Measurements from ENCODE around the gene RNF217. TPM values are rescaled to one million over a fixed set of nuclear protein-coding genes. Genes with fewer than 3 reads are reported as not detected.
A peak's percentile ranks its signal among the peaks of the same experiment; 100 is the strongest.

Gene RNF217
- total RNA-seq, 2 donors from 2014 or later = 10.5 to 18.7 TPM

- H3K4me1 ChIP-seq = no peaks in the 10 kb centered on the region
- no peak for TF ChIP-seq POLR2A (IDR thresholded peaks at IDR 0.05)
- no peaks in the 10 kb centered on the region for H3K36me3 ChIP-seq (replicated peaks in 1 of 2; ENCODE audit: insufficient read depth in 1 of 2, low read depth in 2 of 2)
- no peak overlapping the region for H3K27ac ChIP-seq
- intact Hi-C loops (cut with DNase I) = no loop called here
- ATAC-seq (no peak), DNase-seq (no peak)
- no peaks in the 10 kb centered on the region for H3K9me3 ChIP-seq
- WGBS, 2 donors = 87 to 89% methylated on average over 2 of the region's 2 CpGs
- no peak overlapping the region for H3K4me3 ChIP-seq
- no peaks in the 10 kb centered on the region for H3K27me3 ChIP-seq
Measured at GRCh38 chr6:125013938-125014660, 51.9 kb downstream of the RNF217 start.

GRCh38 chr6:125014661-125014957 is 52.4 kb downstream of the RNF217 start:
- Histone ChIP-seq H3K9me3 (no peaks in the 10 kb centered on the region), H3K4me1 (no peaks in the 10 kb centered on the region), H3K27ac (no peak overlapping the region), H3K27me3 (no peaks in the 10 kb centered on the region), H3K36me3 (replicated peaks in 1 of 2; ENCODE audit: insufficient read depth in 1 of 2, low read depth in 2 of 2) (no peaks in the 10 kb centered on the region), H3K4me3 (no peak overlapping the region)
- no peak for DNase-seq
- TF ChIP-seq, protein P1, sequence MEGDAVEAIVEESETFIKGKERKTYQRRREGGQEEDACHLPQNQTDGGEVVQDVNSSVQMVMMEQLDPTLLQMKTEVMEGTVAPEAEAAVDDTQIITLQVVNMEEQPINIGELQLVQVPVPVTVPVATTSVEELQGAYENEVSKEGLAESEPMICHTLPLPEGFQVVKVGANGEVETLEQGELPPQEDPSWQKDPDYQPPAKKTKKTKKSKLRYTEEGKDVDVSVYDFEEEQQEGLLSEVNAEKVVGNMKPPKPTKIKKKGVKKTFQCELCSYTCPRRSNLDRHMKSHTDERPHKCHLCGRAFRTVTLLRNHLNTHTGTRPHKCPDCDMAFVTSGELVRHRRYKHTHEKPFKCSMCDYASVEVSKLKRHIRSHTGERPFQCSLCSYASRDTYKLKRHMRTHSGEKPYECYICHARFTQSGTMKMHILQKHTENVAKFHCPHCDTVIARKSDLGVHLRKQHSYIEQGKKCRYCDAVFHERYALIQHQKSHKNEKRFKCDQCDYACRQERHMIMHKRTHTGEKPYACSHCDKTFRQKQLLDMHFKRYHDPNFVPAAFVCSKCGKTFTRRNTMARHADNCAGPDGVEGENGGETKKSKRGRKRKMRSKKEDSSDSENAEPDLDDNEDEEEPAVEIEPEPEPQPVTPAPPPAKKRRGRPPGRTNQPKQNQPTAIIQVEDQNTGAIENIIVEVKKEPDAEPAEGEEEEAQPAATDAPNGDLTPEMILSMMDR (IDR thresholded peaks at IDR 0.05) = no peak
- TF ChIP-seq POLR2A (IDR thresholded peaks at IDR 0.05) = no peak
- intact Hi-C loops (cut with DNase I) = no loop called here
- ATAC-seq = no peak

DNA sequence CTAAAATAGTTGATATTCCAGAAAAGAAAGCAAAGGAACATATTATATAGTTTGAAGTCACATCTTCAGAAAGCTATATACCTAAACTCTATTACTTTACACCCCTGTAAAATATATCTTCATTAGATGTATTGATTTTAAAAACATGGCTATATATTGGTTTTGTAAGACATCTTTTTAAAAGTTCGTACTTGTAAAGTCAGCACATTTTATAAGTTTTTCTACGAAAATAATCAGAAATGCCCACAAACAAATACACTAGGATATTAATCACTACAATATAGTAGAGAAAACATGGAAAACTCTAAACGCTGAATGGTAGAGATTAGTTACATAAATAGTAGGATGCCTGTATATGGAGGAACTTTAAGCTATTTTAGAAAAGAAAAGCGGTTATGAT is 52.9 kb downstream of the RNF217 start:
- ATAC-seq = no peak
- Histone ChIP-seq H3K9me3 (no peaks in the 10 kb centered on the region), H3K36me3 (replicated peaks in 1 of 2; ENCODE audit: insufficient read depth in 1 of 2, low read depth in 2 of 2) (no peaks in the 10 kb centered on the region), H3K27ac (no peak overlapping the region), H3K4me1 (peaks cover 4% of the 10 kb centered on the region), H3K4me3 (no peak overlapping the region), H3K27me3 (no peaks in the 10 kb centered on the region)
- 91 to 93% methylated on average over 4 of the region's 4 CpGs for WGBS, 2 donors
- TF ChIP-seq, protein P1 (IDR thresholded peaks at IDR 0.05) = no peak
- no peak for TF ChIP-seq POLR2A (IDR thresholded peaks at IDR 0.05)
- DNase-seq = no peak
- intact Hi-C loops (cut with DNase I) = no loop called here

- DNase-seq (no peak), ATAC-seq (no peak)
- peaks cover 18% of the 10 kb centered on the region for H3K4me1 ChIP-seq
- H3K36me3 ChIP-seq (replicated peaks in 1 of 2; ENCODE audit: insufficient read depth in 1 of 2, low read depth in 2 of 2) = no peaks in the 10 kb centered on the region
- intact Hi-C loops (cut with DNase I) = no loop called here
- H3K4me3 ChIP-seq = no peak overlapping the region
- no peaks in the 10 kb centered on the region for H3K27me3 ChIP-seq
- H3K9me3 ChIP-seq = no peaks in the 10 kb centered on the region
- TF ChIP-seq, protein P1 (IDR thresholded peaks at IDR 0.05) = no peak
- TF ChIP-seq POLR2A (IDR thresholded peaks at IDR 0.05) = no peak
- H3K27ac ChIP-seq = no peak overlapping the region
Measured at GRCh38 chr6:125018136-125018535, 55.9 kb downstream of the RNF217 start.

DNA sequence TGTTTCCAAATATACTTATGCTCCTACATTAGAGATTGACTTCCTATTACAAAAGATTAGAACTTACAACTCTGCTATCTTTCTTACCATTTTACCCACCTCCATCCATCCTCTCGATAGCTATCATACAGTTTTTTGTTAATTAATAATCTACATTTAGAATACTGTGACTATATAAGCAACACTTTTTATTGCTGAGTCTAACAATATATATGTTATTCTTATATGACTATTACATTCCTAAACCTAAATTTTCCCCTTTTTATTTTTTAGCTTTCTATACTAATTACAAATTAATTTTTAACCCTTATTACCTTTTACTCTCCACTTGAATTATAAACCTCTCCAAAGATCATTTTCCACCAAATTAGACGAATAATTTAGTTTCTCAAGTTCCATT is 57.0 kb downstream of the RNF217 start:
- no peak for DNase-seq
- ATAC-seq = no peak
- Histone ChIP-seq H3K4me1 (peaks cover 18% of the 10 kb centered on the region), H3K27ac (peak overlapping the region in 2 of 4 donors; percentile 1 to 23), H3K36me3 (replicated peaks in 1 of 2; ENCODE audit: insufficient read depth in 1 of 2, low read depth in 2 of 2) (no peaks in the 10 kb centered on the region), H3K4me3 (no peak overlapping the region), H3K27me3 (no peaks in the 10 kb centered on the region), H3K9me3 (no peaks in the 10 kb centered on the region)
- intact Hi-C loops (cut with DNase I) = no loop called here
- TF ChIP-seq, protein P1 (IDR thresholded peaks at IDR 0.05) = no peak
- no peak for TF ChIP-seq POLR2A (IDR thresholded peaks at IDR 0.05)
- WGBS, 2 donors = 80 to 85% methylated on average over 2 of the region's 2 CpGs

Measured in body of pancreas (tissue), 4 donors.